ENCODE data around the gene TOP3B. TPM values are rescaled to one million over a fixed set of nuclear protein-coding genes. Genes with fewer than 3 reads are reported as not detected.
A peak's percentile ranks its signal among the peaks of the same experiment; 100 is the strongest.

Gene TOP3B
- total and polyA plus RNA-seq, 4 donors = 6.0 to 26.9 (median 8.8) TPM

DNA sequence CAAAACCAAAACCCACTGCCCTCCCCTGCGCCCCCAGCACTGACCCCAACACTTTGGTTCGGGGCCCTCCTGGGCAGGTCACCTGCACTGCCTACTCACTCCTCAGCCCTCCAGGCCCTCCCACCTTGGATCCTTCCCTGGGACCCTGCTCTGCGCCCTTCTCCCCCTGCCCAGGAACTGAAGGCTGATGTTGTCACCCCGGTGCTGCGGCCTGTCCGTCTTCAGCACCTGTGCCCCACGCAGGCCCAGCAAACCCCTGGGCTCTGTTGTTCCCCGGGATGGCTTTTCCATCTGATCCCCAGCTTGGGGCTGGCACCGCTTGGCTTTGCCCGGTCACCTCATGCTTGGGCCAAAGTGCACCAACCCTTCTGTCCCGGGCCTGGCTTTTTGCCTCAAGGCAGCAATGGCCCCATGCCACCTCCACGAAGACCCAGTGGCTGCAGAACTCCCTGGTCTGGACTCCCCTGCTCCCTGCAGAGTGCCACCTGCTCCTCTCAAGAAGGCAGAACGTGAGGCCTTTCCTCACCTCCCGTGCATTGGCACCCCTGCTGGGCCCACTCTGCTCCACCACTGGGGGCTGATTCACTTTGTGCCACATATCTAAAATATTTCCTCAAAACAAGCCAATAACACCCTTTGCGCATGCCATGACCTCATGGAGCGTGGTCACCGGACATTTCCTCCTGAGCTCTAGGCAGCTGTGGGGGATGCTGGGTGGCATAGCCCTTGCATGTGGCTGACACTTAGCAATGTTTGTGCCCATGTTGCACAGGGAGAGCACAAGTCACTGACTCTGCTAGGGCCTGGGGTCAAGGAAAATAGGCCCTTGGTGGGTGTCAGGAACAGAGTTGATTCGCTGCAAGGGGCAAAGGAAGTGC lies 38.8 kb downstream of the TOP3B start:
- peaks cover 0 to 2% (median under 1%) of the 10 kb centered on the region in 4 donors for H3K36me3 ChIP-seq (ENCODE audit: control insufficient read depth in 4 of 4, insufficient read depth in 3 of 4, low read depth in 1 of 4, low read length in 3 of 4)
- H3K9me3 ChIP-seq (ENCODE audit: control insufficient read depth in 4 of 4, low read length in 3 of 4) = no peaks in the 10 kb centered on the region
- H3K9ac ChIP-seq (ENCODE audit: low read depth in 1 of 2, low read length in 2 of 2) = no peak overlapping the region
- H3K27ac ChIP-seq (ENCODE audit: low read depth in 1 of 2, low read length in 2 of 2) = peak overlapping the region in 1 of 2 donors; percentile 26
- H3K27me3 ChIP-seq (ENCODE audit: control insufficient read depth in 4 of 4, insufficient read depth in 4 of 4, low read length in 3 of 4) = no peaks in the 10 kb centered on the region
- no peak for DNase-seq (ENCODE audit: low spot score)
- H3K4me3 ChIP-seq (ENCODE audit: low read depth in 1 of 3, low read length in 3 of 3) = no peak overlapping the region
- H3K4me1 ChIP-seq (ENCODE audit: control insufficient read depth in 4 of 4, insufficient read depth in 4 of 4, low read length in 3 of 4) = peaks cover 12 to 35% (median 23%) of the 10 kb centered on the region in 4 donors
- 65% methylated on average over 18 of the region's 18 CpGs for WGBS
- TF ChIP-seq RXRA (IDR thresholded peaks at IDR 0.05) (peak; percentile 68 to 69), SP1 (IDR thresholded peaks at IDR 0.05) (peak; percentile 10), TAF1 (conservative IDR thresholded peaks at IDR 0.05) (no peak), YY1 (IDR thresholded peaks at IDR 0.05) (no peak), HNF4G (IDR thresholded peaks at IDR 0.05) (peak; percentile 42), HNF4A (conservative IDR thresholded peaks at IDR 0.05) (peak; percentile 74)
- TF ChIP-seq, protein P1, sequence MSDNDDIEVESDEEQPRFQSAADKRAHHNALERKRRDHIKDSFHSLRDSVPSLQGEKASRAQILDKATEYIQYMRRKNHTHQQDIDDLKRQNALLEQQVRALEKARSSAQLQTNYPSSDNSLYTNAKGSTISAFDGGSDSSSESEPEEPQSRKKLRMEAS (IDR thresholded peaks at IDR 0.05) = peak; percentile 56
- TF ChIP-seq, protein P2, sequence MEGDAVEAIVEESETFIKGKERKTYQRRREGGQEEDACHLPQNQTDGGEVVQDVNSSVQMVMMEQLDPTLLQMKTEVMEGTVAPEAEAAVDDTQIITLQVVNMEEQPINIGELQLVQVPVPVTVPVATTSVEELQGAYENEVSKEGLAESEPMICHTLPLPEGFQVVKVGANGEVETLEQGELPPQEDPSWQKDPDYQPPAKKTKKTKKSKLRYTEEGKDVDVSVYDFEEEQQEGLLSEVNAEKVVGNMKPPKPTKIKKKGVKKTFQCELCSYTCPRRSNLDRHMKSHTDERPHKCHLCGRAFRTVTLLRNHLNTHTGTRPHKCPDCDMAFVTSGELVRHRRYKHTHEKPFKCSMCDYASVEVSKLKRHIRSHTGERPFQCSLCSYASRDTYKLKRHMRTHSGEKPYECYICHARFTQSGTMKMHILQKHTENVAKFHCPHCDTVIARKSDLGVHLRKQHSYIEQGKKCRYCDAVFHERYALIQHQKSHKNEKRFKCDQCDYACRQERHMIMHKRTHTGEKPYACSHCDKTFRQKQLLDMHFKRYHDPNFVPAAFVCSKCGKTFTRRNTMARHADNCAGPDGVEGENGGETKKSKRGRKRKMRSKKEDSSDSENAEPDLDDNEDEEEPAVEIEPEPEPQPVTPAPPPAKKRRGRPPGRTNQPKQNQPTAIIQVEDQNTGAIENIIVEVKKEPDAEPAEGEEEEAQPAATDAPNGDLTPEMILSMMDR (IDR thresholded peaks at IDR 0.05; ENCODE audit: low read depth, low read length, missing input control) = no peak

DNA sequence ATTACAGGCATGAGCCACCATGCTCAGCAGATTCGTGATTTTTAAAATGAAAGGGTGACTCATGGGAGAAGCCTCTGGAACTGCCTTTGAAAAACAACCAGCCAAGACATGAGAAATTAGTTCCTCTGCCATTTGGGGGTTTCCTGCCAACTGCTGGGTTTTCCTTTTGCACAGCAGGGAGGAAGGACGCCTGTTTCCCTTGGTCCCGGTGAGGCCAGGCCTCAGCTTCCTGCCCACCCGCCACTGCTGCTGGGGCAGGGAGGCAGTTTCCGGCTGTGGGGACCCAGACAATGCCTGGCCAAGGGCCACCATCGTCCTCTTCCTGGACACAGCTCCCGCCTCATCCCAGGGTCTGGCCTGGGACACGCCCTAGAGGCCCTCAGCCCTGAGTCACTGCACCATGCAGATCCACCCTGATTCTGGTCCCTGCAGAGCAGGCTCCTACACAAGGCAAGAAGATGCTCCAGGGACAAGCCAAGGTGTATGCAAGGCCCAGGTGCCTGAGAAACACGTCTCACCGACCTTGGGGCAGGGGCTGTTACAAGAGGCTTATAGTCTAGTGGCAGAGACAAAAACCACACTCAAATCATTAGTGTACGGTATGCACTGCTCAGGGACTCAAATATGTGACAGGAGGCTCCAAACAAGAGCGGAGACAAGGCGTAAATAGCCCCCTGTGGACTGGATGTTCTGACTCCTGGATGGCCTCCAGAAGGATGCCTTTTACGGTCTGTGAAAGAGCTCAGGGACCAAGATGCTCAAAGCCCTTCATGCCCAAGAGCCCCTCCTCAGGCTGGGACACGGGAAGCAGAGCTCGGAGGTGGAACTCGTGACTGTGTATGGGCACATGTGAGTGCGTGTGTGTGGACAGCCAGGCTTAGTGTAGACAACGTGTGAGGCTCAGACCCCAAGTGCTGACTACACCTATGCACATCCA lies 39.9 kb downstream of the TOP3B start:
- H3K4me3 ChIP-seq (ENCODE audit: low read depth in 1 of 3, low read length in 3 of 3) = no peak overlapping the region
- H3K9ac ChIP-seq (ENCODE audit: low read depth in 1 of 2, low read length in 2 of 2) = no peak overlapping the region

More for the DNA sequence above, 39.9 kb downstream of the TOP3B start:
- Histone ChIP-seq H3K27me3 (ENCODE audit: control insufficient read depth in 4 of 4, insufficient read depth in 4 of 4, low read length in 3 of 4) (no peaks in the 10 kb centered on the region), H3K36me3 (ENCODE audit: control insufficient read depth in 4 of 4, insufficient read depth in 3 of 4, low read depth in 1 of 4, low read length in 3 of 4) (peaks cover 0 to 2% (median under 1%) of the 10 kb centered on the region in 4 donors), H3K4me1 (ENCODE audit: control insufficient read depth in 4 of 4, insufficient read depth in 4 of 4, low read length in 3 of 4) (peaks cover 12 to 46% (median 31%) of the 10 kb centered on the region in 4 donors), H3K9me3 (ENCODE audit: control insufficient read depth in 4 of 4, low read length in 3 of 4) (no peaks in the 10 kb centered on the region), H3K27ac (ENCODE audit: low read depth in 1 of 2, low read length in 2 of 2) (peak overlapping the region in 1 of 2 donors; percentile 65)
- WGBS = 72% methylated on average over 19 of the region's 19 CpGs
- DNase-seq (ENCODE audit: low spot score) = no peak
- TF ChIP-seq TAF1 (conservative IDR thresholded peaks at IDR 0.05) = no peak
- peak in 1 of 2 donors; percentile 51 for TF ChIP-seq GABPA (IDR thresholded peaks at IDR 0.05 in 1 of 2, conservative IDR thresholded peaks at IDR 0.05 in 1 of 2)
- peak; percentile 72 to 79 for TF ChIP-seq EGR1 (IDR thresholded peaks at IDR 0.05; ENCODE audit: low read depth in 2 of 2)
- TF ChIP-seq RXRA (IDR thresholded peaks at IDR 0.05) = peak in 1 of 2 donors; percentile 5
- TF ChIP-seq FOXA2 (IDR thresholded peaks at IDR 0.05) = no peak
- TF ChIP-seq, protein P3, sequence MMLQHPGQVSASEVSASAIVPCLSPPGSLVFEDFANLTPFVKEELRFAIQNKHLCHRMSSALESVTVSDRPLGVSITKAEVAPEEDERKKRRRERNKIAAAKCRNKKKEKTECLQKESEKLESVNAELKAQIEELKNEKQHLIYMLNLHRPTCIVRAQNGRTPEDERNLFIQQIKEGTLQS (IDR thresholded peaks at IDR 0.05) = no peak
- TF ChIP-seq NR2F2 (IDR thresholded peaks at IDR 0.05) = peak; percentile 94
- TF ChIP-seq, protein P1 (IDR thresholded peaks at IDR 0.05) = peak; percentile 95
- peak; percentile 14 for TF ChIP-seq YY1 (IDR thresholded peaks at IDR 0.05)
- peak; percentile 61 to 70 for TF ChIP-seq JUND (IDR thresholded peaks at IDR 0.05)
- TF ChIP-seq, protein P2 (IDR thresholded peaks at IDR 0.05; ENCODE audit: low read depth, low read length, missing input control) = no peak
- peak; percentile 45 for TF ChIP-seq SP1 (IDR thresholded peaks at IDR 0.05)

Data from liver (tissue), 9 donors.